ENCODE data around the gene ST6GAL1. TPM values are rescaled to one million over a fixed set of nuclear protein-coding genes. Genes with fewer than 3 reads are reported as not detected.
A peak's percentile ranks its signal among the peaks of the same experiment; 100 is the strongest.

The ST6GAL1 gene
- total RNA-seq, 1 experiment from 2014 or later = 74.2 TPM

GRCh38 chr3:187101184-187102072, 171.1 kb downstream of the ST6GAL1 start:
- intact Hi-C loops (cut with micrococcal nuclease; ENCODE audit: unreplicated experiment) = no loop called here
- Histone ChIP-seq H3K27ac (ENCODE audit: low read depth, low read length, poor library complexity, severe bottlenecking) (peak overlapping the region; percentile 75), H3K4me1 (ENCODE audit: insufficient read depth, low read length, poor library complexity, severe bottlenecking) (peaks cover 14% of the 10 kb centered on the region), H3K27me3 (replicated peaks; ENCODE audit: insufficient read depth, low read depth, low read length, poor library complexity) (no peaks in the 10 kb centered on the region), H3K9me3 (ENCODE audit: low read depth, low read length, poor library complexity, severe bottlenecking) (peaks cover 22% of the 10 kb centered on the region), H3K36me3 (ENCODE audit: insufficient read depth, low read length, poor library complexity, severe bottlenecking) (no peaks in the 10 kb centered on the region), H3K4me3 (ENCODE audit: low read depth, low read length, poor library complexity, severe bottlenecking) (peak overlapping the region; percentile 20)
- DNase-seq (ENCODE audit: low spot score) = peak; percentile 82
- POLR2A ChIA-PET (ENCODE audit: low non-redundant PET) = interaction anchor here (0.6 kb wide), 1 partner anchor 313 kb away, joined by 4 read pairs; no protein-coding TSS in a partner anchor
- CTCF ChIA-PET = interaction anchor here (1.1 to 1.9 kb wide), 2 partner anchors 12 to 252 kb away, joined by 3 to 7 read pairs; no protein-coding TSS in a partner anchor
- no peak for TF ChIP-seq CTCF (conservative IDR thresholded peaks at IDR 0.05; ENCODE audit: low read depth, low read length)
- TF ChIP-seq EZH2 (IDR thresholded peaks at IDR 0.05; ENCODE audit: borderline replicate concordance, low read depth, low read length, poor library complexity, severe bottlenecking) = no peak
- BruUV-seq (replicated peaks) = no TSS peak

GRCh38 chr3:187102073-187102634, 171.8 kb downstream of the ST6GAL1 start:
- Histone ChIP-seq H3K27ac (ENCODE audit: low read depth, low read length, poor library complexity, severe bottlenecking) (peak overlapping the region; percentile 75), H3K4me1 (ENCODE audit: insufficient read depth, low read length, poor library complexity, severe bottlenecking) (peaks cover 14% of the 10 kb centered on the region), H3K27me3 (replicated peaks; ENCODE audit: insufficient read depth, low read depth, low read length, poor library complexity) (no peaks in the 10 kb centered on the region), H3K36me3 (ENCODE audit: insufficient read depth, low read length, poor library complexity, severe bottlenecking) (no peaks in the 10 kb centered on the region), H3K4me3 (ENCODE audit: low read depth, low read length, poor library complexity, severe bottlenecking) (peak overlapping the region; percentile 20), H3K9me3 (ENCODE audit: low read depth, low read length, poor library complexity, severe bottlenecking) (peaks cover 18% of the 10 kb centered on the region)
- ChIA-PET CTCF (interaction anchor here (0.7 to 1.9 kb wide), 2 partner anchors 9 to 11 kb away, joined by 4 to 7 read pairs; no protein-coding TSS in a partner anchor), POLR2A (ENCODE audit: low non-redundant PET) (interaction anchor here (0.6 kb wide), 1 partner anchor 314 kb away, joined by 4 read pairs; no protein-coding TSS in a partner anchor)
- BruUV-seq (replicated peaks) = TSS peak; percentile 82
- no peak for TF ChIP-seq EZH2 (IDR thresholded peaks at IDR 0.05; ENCODE audit: borderline replicate concordance, low read depth, low read length, poor library complexity, severe bottlenecking)
- TF ChIP-seq CTCF (conservative IDR thresholded peaks at IDR 0.05; ENCODE audit: low read depth, low read length) = no peak
- no peak for DNase-seq (ENCODE audit: low spot score)
- intact Hi-C loops (cut with micrococcal nuclease; ENCODE audit: unreplicated experiment) = no loop called here

GRCh38 chr3:187103251-187103650, 172.9 kb downstream of the ST6GAL1 start:
- ChIA-PET POLR2A (ENCODE audit: low non-redundant PET) (no interaction called here), CTCF (interaction anchor here (0.7 kb wide), 1 partner anchor 62 kb away, joined by 3 read pairs; no protein-coding TSS in a partner anchor)
- Histone ChIP-seq H3K4me1 (ENCODE audit: insufficient read depth, low read length, poor library complexity, severe bottlenecking) (peaks cover 14% of the 10 kb centered on the region), H3K9me3 (ENCODE audit: low read depth, low read length, poor library complexity, severe bottlenecking) (peaks cover 13% of the 10 kb centered on the region), H3K27me3 (replicated peaks; ENCODE audit: insufficient read depth, low read depth, low read length, poor library complexity) (no peaks in the 10 kb centered on the region), H3K36me3 (ENCODE audit: insufficient read depth, low read length, poor library complexity, severe bottlenecking) (no peaks in the 10 kb centered on the region), H3K4me3 (ENCODE audit: low read depth, low read length, poor library complexity, severe bottlenecking) (no peak overlapping the region), H3K27ac (ENCODE audit: low read depth, low read length, poor library complexity, severe bottlenecking) (no peak overlapping the region)
- BruUV-seq (replicated peaks) = no TSS peak
- intact Hi-C loops (cut with micrococcal nuclease; ENCODE audit: unreplicated experiment) = no loop called here
- no peak for DNase-seq (ENCODE audit: low spot score)
- TF ChIP-seq EZH2 (IDR thresholded peaks at IDR 0.05; ENCODE audit: borderline replicate concordance, low read depth, low read length, poor library complexity, severe bottlenecking) (no peak), CTCF (conservative IDR thresholded peaks at IDR 0.05; ENCODE audit: low read depth, low read length) (no peak)

All from A673 (cell line).